MM.1S (cell line): ENCODE data around the gene RUNX2.

ENCODE experiments used
- DNase-seq: peaks from one replicate; pipeline ENCODE4 v3.0.0-alpha.2; 2015
- H2AFZ ChIP-seq: fragments of 300-600 bp; sonication (generic); 2 replicates; pipeline ENCODE4 v1.6.0; 2016; ENCODE audit warnings: antibody characterized with exemption, low read length
- H3F3A ChIP-seq: fragments of 300-600 bp; sonication (generic); 2 replicates; pipeline ENCODE4 v1.6.1; 2016; ENCODE audit warnings: mild to moderate bottlenecking, antibody characterized with exemption, low read length, moderate library complexity, mixed read lengths; ENCODE audit not compliant: insufficient read depth
- H3K27ac ChIP-seq: fragments of 300-600 bp; sonication (generic); 2 replicates; pipeline ENCODE4 v1.5.1; 2016; ENCODE audit warnings: mild to moderate bottlenecking, low read length
- H3K27me3 ChIP-seq: fragments of 300-600 bp; sonication (generic); replicated peaks from 2 replicates; pipeline ENCODE4 v1.6.0; 2016; ENCODE audit warnings: low read length; ENCODE audit not compliant: insufficient read depth
- H3K36me3 ChIP-seq: fragments of 300-600 bp; sonication (generic); replicated peaks from 2 replicates; pipeline ENCODE4 v1.6.1; 2016; ENCODE audit warnings: mild to moderate bottlenecking, low read length, mixed read lengths; ENCODE audit not compliant: insufficient read depth
- H3K4me1 ChIP-seq: fragments of 300-600 bp; sonication (generic); 2 replicates; pipeline ENCODE4 v1.6.1; 2016; ENCODE audit warnings: low read length, mixed read lengths
- H3K4me2 ChIP-seq: fragments of 300-600 bp; sonication (generic); 2 replicates; pipeline ENCODE4 v1.6.0; 2016; ENCODE audit warnings: low read depth, low read length
- H3K4me3 ChIP-seq: fragments of 300-600 bp; sonication (generic); 2 replicates; pipeline ENCODE4 v1.5.1; 2016; ENCODE audit warnings: low read length, mixed read lengths
- H3K79me2 ChIP-seq: fragments of 300-600 bp; sonication (generic); 2 replicates; pipeline ENCODE4 v1.6.1; 2016; ENCODE audit warnings: mixed run types, low read length, mixed read lengths
- H3K9ac ChIP-seq: fragments of 300-600 bp; sonication (generic); 2 replicates; pipeline ENCODE4 v1.6.1; 2016; ENCODE audit warnings: low read length, mixed read lengths
- H3K9me2 ChIP-seq: fragments of 300-600 bp; sonication (generic); replicated peaks from 2 replicates; pipeline ENCODE4 v1.6.1; 2016; ENCODE audit warnings: mild to moderate bottlenecking, low read length, mixed read lengths; ENCODE audit not compliant: insufficient read depth
- H3K9me3 ChIP-seq: fragments of 300-600 bp; sonication (generic); replicated peaks from 2 replicates; pipeline ENCODE4 v1.6.1; 2016; ENCODE audit warnings: mild to moderate bottlenecking, low read length, mixed read lengths; ENCODE audit not compliant: insufficient read depth
- H4K20me1 ChIP-seq: fragments of 300-600 bp; sonication (generic); 2 replicates; pipeline ENCODE4 v1.6.1; 2016; ENCODE audit warnings: mild to moderate bottlenecking, low read length, moderate library complexity, mixed read lengths; ENCODE audit not compliant: insufficient read depth
- CTCF ChIP-seq: fragments of 300-600 bp; sonication (generic); IDR thresholded peaks from 2 replicates; pipeline ENCODE4 v1.5.1; 2016; ENCODE audit warnings: antibody characterized with exemption, low read length, mixed read lengths
- EZH2 ChIP-seq: fragments of 300-600 bp; sonication (generic); optimal IDR thresholded peaks from 2 replicates; pipeline ENCODE3; 2017; ENCODE audit warnings: low read depth, mild to moderate bottlenecking, antibody characterized with exemption, low read length, mixed read lengths
- EZH2phosphoT487 ChIP-seq: fragments of 300-600 bp; sonication (generic); IDR thresholded peaks from 2 replicates; pipeline ENCODE4 v1.6.1; 2018; ENCODE audit warnings: antibody characterized with exemption, low read length

The RUNX2 gene

GRCh38 chr6:45608252-45608913 is 280.3 kb downstream of the RUNX2 start:
- H2AFZ ChIP-seq = no peak overlapping the region
- no peak overlapping the region for H3K4me3 ChIP-seq
- no peak for TF ChIP-seq EZH2
- TF ChIP-seq EZH2phosphoT487 = no peak
- no peak for TF ChIP-seq CTCF
- H3K79me2 ChIP-seq = no peaks in the 10 kb centered on the region
- DNase-seq = no peak
- H3K9me3 ChIP-seq = no peaks in the 10 kb centered on the region
- no peaks in the 10 kb centered on the region for H3K27me3 ChIP-seq
- no peak overlapping the region for H3K4me2 ChIP-seq
- no peaks in the 10 kb centered on the region for H4K20me1 ChIP-seq
- no peaks in the 10 kb centered on the region for H3F3A ChIP-seq
- no peaks in the 10 kb centered on the region for H3K36me3 ChIP-seq
- H3K27ac ChIP-seq = no peak overlapping the region
- no peaks in the 10 kb centered on the region for H3K9me2 ChIP-seq
- no peak overlapping the region for H3K9ac ChIP-seq
- H3K4me1 ChIP-seq = no peaks in the 10 kb centered on the region

GRCh38 chr6:45609141-45609638 is 281.1 kb downstream of the RUNX2 start:
- H2AFZ ChIP-seq = no peak overlapping the region

GRCh38 chr6:45610374-45610773 is 282.2 kb downstream of the RUNX2 start:
- no peak overlapping the region for H3K4me2 ChIP-seq
- TF ChIP-seq CTCF (no peak), EZH2phosphoT487 (no peak), EZH2 (no peak)
- no peak for DNase-seq
- H3K9me3 ChIP-seq = no peaks in the 10 kb centered on the region
- H3K27me3 ChIP-seq = no peaks in the 10 kb centered on the region
- H3F3A ChIP-seq = no peaks in the 10 kb centered on the region
- no peaks in the 10 kb centered on the region for H3K36me3 ChIP-seq
- no peaks in the 10 kb centered on the region for H3K9me2 ChIP-seq
- no peaks in the 10 kb centered on the region for H4K20me1 ChIP-seq
- H2AFZ ChIP-seq = no peak overlapping the region
- H3K9ac ChIP-seq = no peak overlapping the region
- no peaks in the 10 kb centered on the region for H3K4me1 ChIP-seq
- H3K4me3 ChIP-seq = no peak overlapping the region
- H3K27ac ChIP-seq = no peak overlapping the region
- no peaks in the 10 kb centered on the region for H3K79me2 ChIP-seq

More at GRCh38 chr6:45609141-45609638, 281.1 kb downstream of the RUNX2 start:
- H3K9ac ChIP-seq = no peak overlapping the region
- no peaks in the 10 kb centered on the region for H3F3A ChIP-seq
- no peaks in the 10 kb centered on the region for H3K4me1 ChIP-seq
- H3K9me2 ChIP-seq = no peaks in the 10 kb centered on the region
- DNase-seq = no peak
- TF ChIP-seq CTCF = no peak
- TF ChIP-seq EZH2phosphoT487 = no peak
- TF ChIP-seq EZH2 = no peak
- no peaks in the 10 kb centered on the region for H3K9me3 ChIP-seq
- no peaks in the 10 kb centered on the region for H3K27me3 ChIP-seq
- H3K27ac ChIP-seq = no peak overlapping the region
- no peaks in the 10 kb centered on the region for H4K20me1 ChIP-seq
- no peak overlapping the region for H3K4me3 ChIP-seq
- no peaks in the 10 kb centered on the region for H3K36me3 ChIP-seq
- H3K79me2 ChIP-seq = no peaks in the 10 kb centered on the region
- H3K4me2 ChIP-seq = no peak overlapping the region
